UCSD-AML1 (cell line): Measurements from ENCODE around the gene CFTR.
"Not testable (repeated sequence)": the region's sequence is repeated elsewhere in the genome, so short reads cannot be mapped to it uniquely, and the experiment has no call there.

Experiments used
- DNase-seq: peaks from one replicate; lab custom pipeline; 2025; ENCODE audit not compliant: unreplicated experiment; lab: John Stamatoyannopoulos, UW

Gene CFTR

DNA sequence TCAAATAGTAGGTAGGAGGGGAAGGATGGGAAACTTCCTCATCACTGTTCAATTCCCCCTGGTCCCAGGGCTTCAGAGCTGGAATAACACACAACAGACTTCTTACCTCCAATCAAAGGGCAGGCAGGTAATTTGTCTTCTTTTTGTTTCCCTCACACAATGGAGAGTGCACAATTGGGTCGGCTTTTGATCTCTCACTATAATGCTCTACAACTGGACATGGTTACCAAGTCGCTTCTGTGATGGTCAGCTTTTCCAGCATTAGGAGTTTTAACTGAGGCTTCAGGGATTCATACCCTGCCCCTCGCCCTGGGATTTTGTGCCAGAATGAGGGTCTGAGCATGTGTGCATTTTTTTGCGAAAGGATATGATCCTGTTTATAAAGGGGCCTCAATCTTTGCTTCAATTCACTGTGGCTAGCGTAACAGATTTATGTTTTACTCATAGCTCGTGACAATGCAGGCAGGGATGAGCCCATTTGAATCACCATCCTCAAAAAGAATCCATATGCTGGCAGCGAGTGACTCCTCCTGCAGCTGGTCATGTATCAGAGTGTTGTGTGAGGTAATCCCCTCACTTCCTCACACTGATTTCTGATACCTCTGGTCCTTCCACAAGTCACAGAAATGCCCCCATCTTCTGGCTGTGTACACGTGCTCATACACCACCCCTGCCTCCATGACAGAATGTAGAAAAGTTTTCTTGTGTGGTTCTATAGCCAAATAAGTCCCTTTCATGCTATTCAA, 203.8 kb downstream of the CFTR start:
- DNase-seq = no peak

GRCh38 chr7:117685795-117686194, 206.0 kb downstream of the CFTR start:
- no peak for DNase-seq

DNA sequence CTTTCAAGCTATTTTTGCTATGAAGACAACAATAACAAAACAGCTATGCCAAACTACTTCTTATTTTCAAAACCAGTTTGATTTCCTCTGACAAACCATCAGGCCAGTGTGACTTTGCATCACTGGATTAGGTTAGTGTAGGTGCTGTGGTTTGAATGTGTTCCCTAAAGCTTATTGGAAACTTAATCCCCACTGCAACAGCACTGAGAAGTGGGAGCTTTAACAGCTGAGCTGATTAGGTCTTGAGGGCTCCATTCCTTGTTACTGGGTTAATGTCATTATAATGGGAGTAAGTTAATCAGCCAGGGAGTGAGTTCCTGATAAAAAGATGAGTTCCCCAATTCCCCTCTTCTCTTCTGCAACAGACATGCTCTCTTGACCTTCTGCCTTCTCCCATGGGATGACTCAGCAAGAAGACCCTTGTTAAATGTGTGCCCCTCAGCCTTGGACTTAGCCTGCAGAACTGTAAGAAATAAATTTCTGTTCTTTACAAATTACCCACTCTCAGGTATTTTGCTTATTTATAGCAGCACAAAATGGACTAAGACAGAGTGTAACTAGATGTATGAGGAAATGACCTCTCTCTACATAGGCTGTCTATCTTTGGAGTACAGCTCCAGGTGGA, 206.6 kb downstream of the CFTR start:
- no peak for DNase-seq

GRCh38 chr7:117688126-117688525, 208.3 kb downstream of the CFTR start:
- no peak for DNase-seq

DNA sequence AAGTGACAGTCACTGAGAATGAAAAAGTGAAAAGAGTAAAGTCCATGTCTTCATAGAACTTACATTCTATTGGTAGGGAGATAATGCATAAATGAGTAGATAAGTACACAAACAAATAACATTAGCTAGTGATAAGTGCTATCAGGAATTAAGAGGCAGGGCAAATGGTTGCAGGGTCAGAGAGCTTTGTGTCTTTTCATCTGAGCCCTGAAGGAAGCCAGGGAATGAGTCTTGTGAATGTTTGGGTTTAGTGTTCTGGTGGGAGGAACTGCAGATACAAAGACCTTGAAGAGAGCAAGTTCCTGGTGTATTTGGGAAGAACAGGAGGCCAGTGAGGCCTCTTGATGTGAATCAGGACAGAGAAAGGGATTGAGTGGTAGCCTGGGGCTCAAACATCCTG, 209.6 kb downstream of the CFTR start:
- no peak for DNase-seq

DNA sequence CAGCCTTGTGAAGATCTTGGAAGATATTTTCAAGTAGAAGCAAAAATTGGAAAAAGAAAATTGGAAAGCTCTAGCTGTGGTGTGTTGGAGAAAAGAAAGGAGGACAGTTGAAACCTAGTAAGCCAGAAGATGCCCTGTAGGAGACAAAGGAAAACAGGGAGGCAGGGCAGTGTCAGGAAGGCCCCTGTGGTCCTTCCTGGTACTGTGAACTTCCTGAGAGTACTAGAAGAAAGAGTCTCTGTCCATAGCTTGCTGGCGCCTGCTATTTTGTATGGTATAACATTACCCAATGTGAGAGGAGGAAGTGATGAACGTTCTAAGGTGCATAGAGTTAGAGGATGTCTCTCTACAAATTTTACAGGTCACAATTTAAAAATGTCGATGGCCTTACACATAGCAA, 210.3 kb downstream of the CFTR start:
- DNase-seq = no peak

GRCh38 chr7:117692338-117692737, 212.5 kb downstream of the CFTR start:
- DNase-seq = no peak

GRCh38 chr7:117698018-117698417, 218.2 kb downstream of the CFTR start:
- no peak for DNase-seq

- DNase-seq = no peak
These were observed 224.2 kb downstream of the CFTR start for GRCh38 chr7:117704063-117704462.

DNA sequence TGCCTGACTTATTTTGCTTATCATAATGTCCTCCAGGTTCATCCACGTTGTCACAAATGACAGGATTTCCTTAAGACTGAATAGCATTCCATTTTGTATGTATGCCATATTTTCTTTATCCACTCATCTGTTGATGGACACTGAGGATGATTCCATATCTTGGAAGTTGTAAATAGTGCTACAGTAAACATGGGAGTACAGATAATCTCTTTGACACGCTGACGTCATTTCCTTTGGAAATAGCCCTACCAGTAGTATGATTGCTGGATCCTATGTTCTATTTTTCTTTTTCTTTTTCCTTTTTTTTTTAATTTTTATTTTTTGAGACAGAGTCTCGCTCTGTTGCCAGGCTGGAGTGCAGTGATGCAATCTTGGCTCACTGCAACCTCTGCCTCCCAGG, 225.8 kb downstream of the CFTR start:
- DNase-seq = no peak

GRCh38 chr7:117706210-117706609, 226.4 kb downstream of the CFTR start:
- DNase-seq = no peak

GRCh38 chr7:117707080-117707479, 227.3 kb downstream of the CFTR start:
- DNase-seq = no peak

DNA sequence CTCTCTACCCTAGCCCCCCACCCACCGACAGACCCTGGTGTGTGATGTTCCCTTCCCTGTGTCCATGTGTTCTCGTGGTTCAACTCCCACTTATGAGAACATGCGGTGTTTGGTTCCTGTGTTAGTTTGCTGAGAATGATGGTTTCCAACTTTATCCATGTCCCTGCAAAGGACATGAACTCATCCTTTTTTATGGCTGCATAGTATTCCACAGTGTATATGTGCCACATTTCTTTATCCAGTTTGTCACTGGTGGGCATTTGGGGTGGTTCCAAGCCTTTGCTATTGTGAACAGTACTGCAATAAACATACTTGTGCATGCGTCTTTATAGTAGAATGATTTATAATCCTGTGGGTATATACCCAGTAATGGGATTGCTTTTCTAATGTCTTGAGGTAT, 228.3 kb downstream of the CFTR start:
- not testable (repeated sequence) for DNase-seq

- no peak for DNase-seq
These were observed 231.7 kb downstream of the CFTR start for GRCh38 chr7:117711556-117711955.

DNA sequence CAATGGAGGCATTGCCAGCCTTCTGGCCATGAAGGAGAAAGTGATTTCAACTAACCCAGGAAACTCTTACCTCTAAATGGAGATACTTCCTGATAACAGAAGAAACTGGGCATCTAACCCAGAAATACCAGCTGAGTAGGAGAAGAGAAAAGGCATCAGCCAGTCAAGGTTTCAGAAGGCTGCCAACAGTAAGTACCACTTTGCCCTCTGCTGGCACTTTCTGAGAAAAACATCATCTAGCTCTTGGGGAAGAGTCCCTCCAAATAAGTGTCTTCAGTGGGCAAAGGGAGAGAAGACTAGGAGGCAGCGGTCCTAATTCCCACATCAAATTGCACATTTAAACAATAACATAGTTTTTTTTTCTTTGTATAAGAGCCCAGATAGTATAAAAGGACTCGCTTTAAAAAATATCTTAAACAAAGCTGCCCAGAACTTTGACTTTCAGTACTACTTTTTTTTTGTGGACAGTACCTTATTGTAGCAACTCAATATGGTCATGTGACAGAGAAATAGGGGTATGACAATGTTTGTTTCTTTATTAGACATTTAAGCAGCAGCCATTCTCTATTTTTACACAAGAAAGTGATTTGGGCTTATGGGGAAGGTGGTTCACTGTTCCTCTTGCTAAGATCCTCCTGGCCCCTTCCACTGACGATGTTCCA, 236.1 kb downstream of the CFTR start:
- DNase-seq = no peak

GRCh38 chr7:117716707-117717299, 237.0 kb downstream of the CFTR start:
- no peak for DNase-seq

- DNase-seq = no peak
These were observed 237.5 kb downstream of the CFTR start for GRCh38 chr7:117717357-117717756.
